ENCODE measurements around the gene PTPN2.

The PTPN2 gene

DNA sequence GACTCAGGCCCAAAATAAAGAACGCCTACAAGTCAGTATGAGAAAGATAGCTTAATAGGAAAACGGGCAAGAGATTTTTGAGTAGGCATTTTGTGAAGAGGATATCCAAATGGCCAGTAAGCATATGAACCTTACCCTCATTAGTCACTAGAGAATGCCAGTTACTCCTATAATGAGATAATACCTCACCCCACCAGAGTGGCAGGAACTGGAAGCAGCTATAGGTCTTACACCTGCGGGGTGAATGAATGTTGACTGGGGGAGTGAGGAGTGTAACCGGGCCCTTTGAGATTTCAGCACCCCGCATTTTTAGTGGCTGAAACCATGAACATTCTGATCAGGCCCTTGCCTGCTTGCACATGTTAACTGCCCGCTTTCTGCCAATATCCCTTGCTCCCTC is 7.5 kb upstream of the PTPN2 start:
- no peaks in the 10 kb centered on the region for H3K27me3 ChIP-seq (ENCODE audit: insufficient read depth, low read length, poor library complexity)
- ATAC-seq (ENCODE audit: insufficient read depth, low read depth) (no peak), DNase-seq (no peak)
- no peaks in the 10 kb centered on the region for H3K36me3 ChIP-seq (ENCODE audit: insufficient read depth, low read length)
- H3K4me2 ChIP-seq (ENCODE audit: insufficient read depth, low read length): no peak overlapping the region
- H3K4me3 ChIP-seq (ENCODE audit: low read depth in 1 of 2, low read length in 2 of 2): no peak overlapping the region
- H3K9me3 ChIP-seq (ENCODE audit: insufficient read depth, low read length, severe bottlenecking): no peaks in the 10 kb centered on the region
- no peaks in the 10 kb centered on the region for H4K20me1 ChIP-seq (ENCODE audit: insufficient read depth, low read length)
- no peak overlapping the region for H3K9ac ChIP-seq (ENCODE audit: low read depth, low read length)
- 0 out of 2 replicates have a peak, but pooled peaks cover 5% of the 10 kb centered on the region for H3K4me1 ChIP-seq (ENCODE audit: insufficient read depth, low read length)
- TF ChIP-seq, protein P1, sequence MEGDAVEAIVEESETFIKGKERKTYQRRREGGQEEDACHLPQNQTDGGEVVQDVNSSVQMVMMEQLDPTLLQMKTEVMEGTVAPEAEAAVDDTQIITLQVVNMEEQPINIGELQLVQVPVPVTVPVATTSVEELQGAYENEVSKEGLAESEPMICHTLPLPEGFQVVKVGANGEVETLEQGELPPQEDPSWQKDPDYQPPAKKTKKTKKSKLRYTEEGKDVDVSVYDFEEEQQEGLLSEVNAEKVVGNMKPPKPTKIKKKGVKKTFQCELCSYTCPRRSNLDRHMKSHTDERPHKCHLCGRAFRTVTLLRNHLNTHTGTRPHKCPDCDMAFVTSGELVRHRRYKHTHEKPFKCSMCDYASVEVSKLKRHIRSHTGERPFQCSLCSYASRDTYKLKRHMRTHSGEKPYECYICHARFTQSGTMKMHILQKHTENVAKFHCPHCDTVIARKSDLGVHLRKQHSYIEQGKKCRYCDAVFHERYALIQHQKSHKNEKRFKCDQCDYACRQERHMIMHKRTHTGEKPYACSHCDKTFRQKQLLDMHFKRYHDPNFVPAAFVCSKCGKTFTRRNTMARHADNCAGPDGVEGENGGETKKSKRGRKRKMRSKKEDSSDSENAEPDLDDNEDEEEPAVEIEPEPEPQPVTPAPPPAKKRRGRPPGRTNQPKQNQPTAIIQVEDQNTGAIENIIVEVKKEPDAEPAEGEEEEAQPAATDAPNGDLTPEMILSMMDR (IDR thresholded peaks at IDR 0.05; ENCODE audit: borderline replicate concordance, extremely low read depth, low read length, poor library complexity, severe bottlenecking): no peak
- TF ChIP-seq EZH2 (IDR thresholded peaks at IDR 0.05; ENCODE audit: borderline replicate concordance, low read depth, low read length, severe bottlenecking): no peak
- no peak overlapping the region for H3K27ac ChIP-seq (ENCODE audit: low read length)
- no peaks in the 10 kb centered on the region for H3K79me2 ChIP-seq (ENCODE audit: insufficient read depth, low read length)
- H2AFZ ChIP-seq (ENCODE audit: low read depth, low read length): no peak overlapping the region

DNA sequence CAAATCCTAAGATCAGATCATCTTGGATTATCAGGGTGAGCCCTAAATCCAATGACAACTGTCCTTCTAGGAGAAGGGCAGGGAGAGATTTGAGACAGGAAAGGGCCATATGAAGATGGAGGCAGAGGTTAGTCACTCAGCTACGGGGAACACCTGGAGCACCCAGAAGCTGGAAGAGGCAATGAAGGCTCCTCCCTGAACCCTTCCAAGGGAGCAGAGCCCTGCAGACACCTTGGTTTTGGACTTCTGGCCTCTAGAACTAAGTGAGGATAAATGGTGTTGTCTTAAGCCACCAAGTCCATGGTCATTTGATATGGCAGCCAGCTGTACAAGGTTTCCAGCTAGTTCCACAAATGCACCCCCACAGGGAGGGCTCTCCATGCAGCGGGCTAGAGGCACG is 6.9 kb upstream of the PTPN2 start:
- ATAC-seq (ENCODE audit: insufficient read depth, low read depth) (no peak), DNase-seq (no peak)
- Histone ChIP-seq H3K79me2 (ENCODE audit: insufficient read depth, low read length) (no peaks in the 10 kb centered on the region), H3K4me2 (ENCODE audit: insufficient read depth, low read length) (no peak overlapping the region), H4K20me1 (ENCODE audit: insufficient read depth, low read length) (no peaks in the 10 kb centered on the region), H3K9me3 (ENCODE audit: insufficient read depth, low read length, severe bottlenecking) (no peaks in the 10 kb centered on the region), H3K36me3 (ENCODE audit: insufficient read depth, low read length) (no peaks in the 10 kb centered on the region), H3K4me3 (ENCODE audit: low read depth in 1 of 2, low read length in 2 of 2) (no peak overlapping the region), H3K27ac (ENCODE audit: low read length) (no peak overlapping the region), H2AFZ (ENCODE audit: low read depth, low read length) (no peak overlapping the region), H3K27me3 (ENCODE audit: insufficient read depth, low read length, poor library complexity) (no peaks in the 10 kb centered on the region), H3K4me1 (ENCODE audit: insufficient read depth, low read length) (0 out of 2 replicates have a peak, but pooled peaks cover 5% of the 10 kb centered on the region), H3K9ac (ENCODE audit: low read depth, low read length) (no peak overlapping the region)
- TF ChIP-seq, protein P1 (IDR thresholded peaks at IDR 0.05; ENCODE audit: borderline replicate concordance, extremely low read depth, low read length, poor library complexity, severe bottlenecking): no peak
- no peak for TF ChIP-seq EZH2 (IDR thresholded peaks at IDR 0.05; ENCODE audit: borderline replicate concordance, low read depth, low read length, severe bottlenecking)

DNA sequence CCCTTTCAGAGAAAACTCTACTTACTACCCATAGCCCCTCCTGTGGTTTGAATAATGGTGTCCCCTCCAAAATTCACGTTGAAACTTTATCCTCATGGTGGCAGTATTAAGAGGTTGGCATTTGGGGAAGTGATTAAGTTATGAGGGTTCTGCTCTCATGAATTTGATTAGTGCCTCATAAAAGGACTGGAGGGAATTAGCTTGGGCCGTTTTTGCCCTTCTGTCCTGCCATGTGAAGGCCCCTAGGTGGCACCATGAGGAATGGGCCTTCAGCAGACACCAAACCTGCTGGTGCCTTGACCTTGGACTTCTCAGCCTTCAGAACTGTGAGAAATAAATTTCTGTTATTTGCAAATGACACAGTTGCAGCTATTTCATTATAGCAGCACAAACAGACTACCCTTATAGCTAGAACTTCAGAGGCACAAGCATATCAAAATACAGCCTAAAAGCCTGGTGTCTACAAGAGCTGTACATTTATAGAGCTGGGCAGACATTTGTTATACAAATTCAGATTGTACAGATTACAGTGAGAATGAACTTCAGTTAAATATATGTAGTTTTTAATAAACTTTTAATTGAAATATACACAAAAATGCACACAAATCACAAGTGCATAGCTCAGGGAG is 2.6 kb upstream of the PTPN2 start:
- H3K9ac ChIP-seq (ENCODE audit: low read depth, low read length): no peak overlapping the region
- H4K20me1 ChIP-seq (ENCODE audit: insufficient read depth, low read length): no peaks in the 10 kb centered on the region
- ATAC-seq (ENCODE audit: insufficient read depth, low read depth) (no peak), DNase-seq (no peak)
- H3K4me1 ChIP-seq (ENCODE audit: insufficient read depth, low read length): peaks cover 23% of the 10 kb centered on the region
- H3K9me3 ChIP-seq (ENCODE audit: insufficient read depth, low read length, severe bottlenecking): no peaks in the 10 kb centered on the region
- H3K4me2 ChIP-seq (ENCODE audit: insufficient read depth, low read length): no peak overlapping the region
- no peak overlapping the region for H3K27ac ChIP-seq (ENCODE audit: low read length)
- no peak overlapping the region for H2AFZ ChIP-seq (ENCODE audit: low read depth, low read length)
- peaks cover 4% of the 10 kb centered on the region; the same call in 1 of the 2 replicates for H3K36me3 ChIP-seq (ENCODE audit: insufficient read depth, low read length)
- H3K4me3 ChIP-seq (ENCODE audit: low read depth in 1 of 2, low read length in 2 of 2): no peak overlapping the region
- peaks cover 30% of the 10 kb centered on the region for H3K79me2 ChIP-seq (ENCODE audit: insufficient read depth, low read length)
- no peaks in the 10 kb centered on the region for H3K27me3 ChIP-seq (ENCODE audit: insufficient read depth, low read length, poor library complexity)
- TF ChIP-seq, protein P1 (IDR thresholded peaks at IDR 0.05; ENCODE audit: borderline replicate concordance, extremely low read depth, low read length, poor library complexity, severe bottlenecking): peak; percentile 49
- TF ChIP-seq EZH2 (IDR thresholded peaks at IDR 0.05; ENCODE audit: borderline replicate concordance, low read depth, low read length, severe bottlenecking): no peak
